GM19438 (cell line): ENCODE data around the gene ALG6.
"Not testable (repeated sequence)": the region's sequence is repeated elsewhere in the genome, so short reads cannot be mapped to it uniquely, and the experiment has no call there.

Source experiments
- ATAC-seq: cut with Tn5 transposase; IDR thresholded peaks from one replicate; pipeline ENCODE4 v1.9.1; 2021; ENCODE audit warnings: low read depth; ENCODE audit not compliant: unreplicated experiment

The ALG6 gene

GRCh38 chr1:63328122-63328521 lies 39.3 kb upstream of the ALG6 start:
- ATAC-seq: no peak

DNA sequence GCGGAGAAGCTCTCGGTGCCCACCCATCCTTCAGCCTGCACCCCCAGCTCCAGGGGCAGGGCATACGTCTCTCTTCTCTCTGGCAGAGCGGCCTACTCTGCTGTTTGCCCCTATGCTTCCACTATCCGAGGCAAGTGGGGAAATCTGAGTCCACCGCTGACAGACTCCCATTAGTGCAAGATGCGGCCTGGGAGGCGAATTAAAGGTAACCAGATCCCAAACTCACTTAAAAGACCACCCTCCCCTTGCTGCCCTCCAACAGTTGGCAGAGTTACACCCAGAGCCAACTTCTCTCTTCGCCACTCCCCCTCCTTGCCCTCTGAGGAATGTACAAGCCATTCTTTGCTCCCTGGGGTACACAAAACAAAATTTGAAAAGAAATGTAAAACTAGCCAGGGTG lies 38.6 kb upstream of the ALG6 start:
- ATAC-seq: no peak

DNA sequence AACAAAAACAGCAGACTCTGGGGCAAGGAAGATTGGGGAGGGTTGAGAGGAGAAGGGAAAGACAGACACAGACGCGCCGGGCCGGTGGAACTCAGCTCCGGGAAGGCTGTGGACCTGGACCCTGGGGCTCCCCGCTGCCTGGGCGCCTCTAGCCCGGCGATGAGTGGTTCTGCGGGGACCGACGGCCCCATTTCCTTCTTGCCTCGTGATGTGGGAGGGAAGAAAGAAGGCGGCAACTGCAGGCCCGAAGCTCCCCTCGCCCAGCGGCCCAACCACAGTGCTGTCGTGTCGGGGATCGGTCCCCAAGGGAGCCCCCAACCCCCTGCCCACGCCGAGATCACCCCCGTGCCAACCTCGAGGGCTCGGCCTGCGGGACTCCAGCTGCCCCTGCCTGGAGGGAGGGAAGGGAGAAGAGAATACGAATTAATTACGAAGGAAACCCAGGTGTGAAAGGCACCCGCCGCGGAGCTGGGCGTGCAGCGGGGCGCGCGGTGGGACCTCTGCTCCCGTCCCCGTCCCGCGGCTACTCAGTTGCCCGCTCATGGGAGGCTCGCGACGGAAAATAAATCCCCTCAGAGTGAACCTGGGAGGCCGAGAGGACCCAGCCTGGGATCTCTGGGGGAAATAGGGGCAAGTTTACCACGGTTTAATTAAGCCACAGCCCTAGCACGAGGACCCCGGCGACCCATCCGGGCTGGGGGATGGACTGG lies 37.7 kb upstream of the ALG6 start:
- ATAC-seq: no peak

GRCh38 chr1:63330331-63330916 lies 37.0 kb upstream of the ALG6 start:
- ATAC-seq: no peak

- no peak for ATAC-seq
Observed at GRCh38 chr1:63342402-63342801, 25.0 kb upstream of the ALG6 start.

DNA sequence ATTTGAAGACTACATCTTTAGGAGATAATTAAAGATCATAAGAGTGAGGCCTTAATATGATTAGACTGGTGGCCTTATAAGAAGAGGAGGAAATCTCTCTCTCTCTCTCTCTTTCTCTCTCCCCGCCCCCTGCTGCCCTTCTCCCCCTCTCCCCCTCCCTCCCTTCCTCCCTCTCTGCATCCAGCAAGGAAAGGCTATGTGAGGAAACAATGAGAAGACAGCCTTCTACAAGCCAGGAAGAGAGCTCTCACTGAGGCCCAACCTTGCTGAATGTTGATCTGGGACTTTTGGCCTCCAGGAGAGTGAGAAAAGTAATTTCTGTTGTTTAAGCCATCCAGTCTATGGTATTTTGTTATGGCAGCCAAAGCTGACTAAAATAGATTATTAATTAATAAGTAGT lies 23.5 kb upstream of the ALG6 start:
- no peak for ATAC-seq

DNA sequence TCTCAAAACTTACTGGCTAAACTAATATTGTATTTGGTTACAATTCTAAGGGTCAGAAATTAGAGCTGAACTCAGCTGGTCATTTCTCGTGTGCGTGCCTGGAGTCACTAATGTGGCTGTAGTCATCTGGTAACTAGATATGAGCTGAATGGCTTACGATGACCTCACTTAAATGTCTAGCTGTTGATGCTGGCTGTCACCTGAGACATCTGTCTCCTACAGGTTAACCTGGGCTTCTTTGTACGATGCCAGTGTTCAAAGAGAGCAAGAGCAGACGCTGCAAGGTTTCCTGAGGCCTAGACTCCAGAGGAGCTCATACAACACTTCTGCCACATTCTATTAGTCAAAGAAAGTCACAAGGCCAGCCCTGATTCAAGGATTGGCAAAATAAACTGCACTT lies 17.1 kb upstream of the ALG6 start:
- no peak for ATAC-seq

- ATAC-seq: no peak
Observed at GRCh38 chr1:63352736-63353135, 14.7 kb upstream of the ALG6 start.

DNA sequence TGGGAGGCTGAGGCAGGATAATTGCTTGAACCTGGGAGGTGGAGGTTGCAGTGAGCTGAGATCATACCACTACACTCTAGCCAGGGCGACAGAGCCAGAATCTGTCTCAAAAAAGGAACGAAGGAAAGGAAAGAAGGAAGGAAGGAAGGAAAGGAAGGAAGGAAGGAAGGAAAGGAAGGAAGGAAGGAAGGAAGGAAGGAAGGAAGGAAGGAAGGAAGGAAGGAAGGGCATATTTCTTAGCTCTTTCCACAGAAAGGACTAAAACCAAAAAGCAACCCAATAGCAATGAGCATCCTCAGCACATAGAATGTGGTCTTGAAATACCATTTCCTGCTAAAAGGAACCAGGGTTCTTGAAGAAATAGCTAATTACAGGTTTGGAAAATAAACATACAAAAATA lies 11.2 kb upstream of the ALG6 start:
- ATAC-seq: not testable (repeated sequence)

GRCh38 chr1:63359561-63359960 lies 7.9 kb upstream of the ALG6 start:
- no peak for ATAC-seq

DNA sequence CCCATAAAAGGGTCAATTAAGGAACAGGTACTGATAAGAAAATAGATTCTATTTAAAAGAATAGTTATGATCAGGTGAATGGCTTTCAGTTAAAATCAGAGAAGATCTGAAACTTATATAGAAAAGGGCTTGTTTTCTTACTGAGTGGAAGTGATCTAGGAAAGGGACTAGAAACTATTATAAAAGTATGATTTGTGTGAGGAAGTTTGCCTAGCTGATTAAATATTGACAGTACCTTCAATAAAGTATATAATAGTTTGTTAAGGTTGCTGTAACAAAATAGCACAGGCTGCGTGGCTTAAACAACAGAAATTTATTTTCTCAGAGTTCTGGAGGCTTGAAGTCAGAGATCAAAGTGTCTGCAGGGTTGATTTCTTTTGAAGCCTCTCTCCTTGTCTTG lies 5.4 kb upstream of the ALG6 start:
- ATAC-seq: no peak

DNA sequence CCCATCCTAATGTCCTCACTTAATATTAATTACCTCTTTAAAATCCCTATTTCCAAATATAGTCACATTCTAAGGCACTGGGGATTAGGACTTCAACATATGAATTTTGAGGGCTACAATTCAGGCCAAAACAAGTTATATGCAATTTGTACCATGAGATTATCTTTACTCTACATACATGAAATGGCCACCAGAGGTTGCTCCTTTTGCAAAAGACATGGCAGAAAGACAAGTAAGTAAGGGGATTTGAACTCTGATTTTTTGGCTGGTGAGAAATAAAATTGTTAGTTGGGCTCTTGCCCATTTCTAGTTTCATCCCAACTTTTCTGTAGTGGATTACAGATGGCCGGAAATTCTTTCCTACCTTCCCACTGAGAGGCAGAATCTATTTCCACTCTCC lies 4.8 kb upstream of the ALG6 start:
- no peak for ATAC-seq

DNA sequence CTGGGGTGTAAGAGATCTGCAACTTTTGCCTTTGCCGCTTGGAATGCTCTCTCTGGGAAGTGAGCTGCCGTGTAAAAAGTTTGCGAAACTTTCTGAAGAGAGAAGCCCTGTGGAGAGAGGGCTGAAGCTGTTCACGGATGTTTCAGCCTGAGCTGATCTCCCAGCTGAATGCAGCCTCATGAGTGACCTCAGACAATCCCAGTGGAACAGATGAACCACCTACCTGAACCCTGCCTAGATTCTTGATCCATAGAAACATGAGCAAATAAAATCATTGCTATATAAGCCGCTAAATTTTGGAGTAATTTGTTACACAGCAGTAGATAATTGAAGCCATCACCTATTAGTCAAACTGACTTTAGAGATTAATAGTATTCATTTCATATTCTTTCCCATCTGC lies 4.4 kb upstream of the ALG6 start:
- ATAC-seq: no peak

GRCh38 chr1:63366908-63367214 lies 566 bp upstream of the ALG6 start:
- no peak for ATAC-seq

DNA sequence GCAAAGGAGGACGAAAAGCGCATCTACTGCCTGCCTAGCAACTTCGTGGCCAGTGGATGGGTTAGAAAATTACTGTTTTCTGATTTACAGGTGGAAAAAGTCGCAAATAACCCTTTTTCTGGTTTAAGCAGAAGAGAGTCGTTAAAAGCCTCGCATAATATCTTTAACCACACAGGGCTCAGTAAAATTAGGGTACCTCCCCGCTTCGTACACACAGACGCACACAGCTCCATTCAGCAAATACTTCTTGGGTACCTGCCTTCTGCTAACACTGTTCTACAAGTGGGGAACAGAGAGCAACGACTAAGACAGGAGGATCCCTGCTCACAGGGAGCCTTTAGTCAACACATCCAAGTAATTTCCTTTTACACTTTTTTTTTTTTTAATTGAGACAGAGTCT lies 704 bp downstream of the ALG6 start:
- ATAC-seq: peak; percentile 5

GRCh38 chr1:63379583-63379982 lies 12.2 kb downstream of the ALG6 start:
- ATAC-seq: no peak

DNA sequence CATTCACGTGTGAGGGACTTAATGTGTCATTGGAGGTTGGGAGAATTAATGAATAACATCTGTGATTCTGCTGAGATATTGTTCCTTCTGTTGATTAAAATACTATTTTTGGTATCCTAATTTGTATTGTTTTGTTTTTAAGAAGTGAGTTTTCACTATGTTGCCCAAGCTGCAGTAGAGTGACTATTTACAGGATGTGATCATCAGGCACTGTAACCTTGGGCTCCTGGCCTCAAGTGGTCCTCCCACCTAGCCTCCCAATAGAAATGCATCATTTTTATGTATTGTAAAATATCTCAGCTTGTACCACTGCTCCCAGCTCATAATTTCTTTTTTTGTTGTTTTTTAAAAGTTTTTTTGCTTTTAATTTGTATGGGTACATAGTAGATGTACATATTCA lies 14.3 kb downstream of the ALG6 start:
- ATAC-seq: no peak

- ATAC-seq: no peak
Observed at GRCh38 chr1:63401945-63402344, 34.5 kb downstream of the ALG6 start.

DNA sequence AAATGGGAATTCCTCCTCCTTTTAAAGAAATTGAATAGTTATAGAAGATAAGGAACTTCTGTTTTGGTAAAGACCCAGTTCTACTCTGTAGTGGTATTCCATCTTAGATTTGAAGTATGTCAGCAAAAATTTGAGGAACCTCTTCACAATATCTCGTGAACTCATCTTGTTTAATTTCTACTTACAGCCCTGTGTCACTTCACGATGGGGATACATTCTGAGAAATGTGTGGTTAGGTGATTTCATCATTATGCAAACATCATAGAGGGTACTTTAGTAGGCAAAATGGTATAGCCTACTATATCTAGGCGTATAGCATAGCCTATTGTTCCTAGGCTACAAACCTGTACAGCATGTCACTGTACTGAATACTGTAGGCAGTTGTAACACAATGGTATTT lies 36.0 kb downstream of the ALG6 start:
- ATAC-seq: no peak

GRCh38 chr1:63405021-63405420 lies 37.6 kb downstream of the ALG6 start:
- ATAC-seq: no peak

DNA sequence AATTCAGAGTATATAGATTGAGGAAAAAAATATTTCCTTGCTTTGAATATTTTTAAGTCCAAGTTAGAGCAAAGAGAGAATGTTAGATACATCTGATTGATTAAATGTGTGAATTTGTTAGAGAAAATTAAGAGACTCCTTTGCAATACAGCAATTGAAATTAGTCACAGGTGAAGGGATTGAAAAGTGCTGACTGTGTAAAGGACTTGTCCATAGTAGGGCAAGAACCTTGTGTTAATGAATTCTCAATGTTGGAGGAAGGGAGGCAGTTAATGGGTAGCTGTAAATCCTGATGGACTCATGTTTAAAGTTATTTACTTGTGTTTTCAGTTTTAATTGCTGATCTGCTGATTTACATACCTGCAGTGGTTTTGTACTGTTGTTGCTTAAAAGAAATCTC lies 38.6 kb downstream of the ALG6 start:
- no peak for ATAC-seq

DNA sequence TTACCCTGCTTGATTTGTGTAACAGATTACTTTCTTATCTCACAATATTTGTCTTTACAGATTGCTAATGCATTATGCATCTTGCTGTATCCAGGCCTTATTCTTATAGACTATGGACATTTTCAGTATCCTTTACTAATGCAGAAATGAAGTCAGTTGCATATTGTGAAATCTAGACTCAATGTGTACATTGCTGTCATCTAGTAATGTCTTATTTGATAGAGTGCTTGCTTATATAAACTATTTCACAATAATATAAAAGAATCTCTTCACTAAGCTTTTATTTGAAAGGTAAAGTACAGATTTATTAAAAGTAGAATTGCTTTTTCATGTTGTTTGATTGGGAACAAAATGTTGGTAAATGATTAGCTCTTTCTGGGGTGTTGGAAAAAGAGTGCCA lies 39.6 kb downstream of the ALG6 start:
- ATAC-seq: no peak

DNA sequence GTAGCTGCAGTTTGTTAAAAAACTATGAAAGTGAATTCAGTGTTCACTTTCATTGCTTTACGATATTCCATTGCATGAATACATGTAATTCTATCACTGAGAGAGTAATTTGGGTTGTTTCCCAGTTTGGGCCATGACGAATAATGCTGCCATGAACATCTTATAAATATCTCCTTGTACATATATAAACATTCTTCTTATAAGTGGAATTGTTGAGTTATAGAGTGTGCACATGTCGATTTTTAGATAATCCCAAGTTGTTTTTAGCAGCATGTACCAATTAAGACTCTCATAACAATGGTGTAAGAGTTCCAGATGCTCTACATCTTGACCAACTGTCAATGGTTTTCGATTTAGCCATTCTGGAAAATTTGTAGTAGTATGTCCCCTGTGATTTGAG lies 40.9 kb downstream of the ALG6 start:
- no peak for ATAC-seq
